GM18498 (cell line): ENCODE results near the gene GOLGA6A.

ENCODE experiments used
- ATAC-seq: cut with Tn5 transposase; IDR thresholded peaks from one replicate; pipeline ENCODE4 v1.9.1; 2021; ENCODE audit warnings: mild to moderate bottlenecking, moderate library complexity; ENCODE audit not compliant: unreplicated experiment

Gene GOLGA6A

DNA sequence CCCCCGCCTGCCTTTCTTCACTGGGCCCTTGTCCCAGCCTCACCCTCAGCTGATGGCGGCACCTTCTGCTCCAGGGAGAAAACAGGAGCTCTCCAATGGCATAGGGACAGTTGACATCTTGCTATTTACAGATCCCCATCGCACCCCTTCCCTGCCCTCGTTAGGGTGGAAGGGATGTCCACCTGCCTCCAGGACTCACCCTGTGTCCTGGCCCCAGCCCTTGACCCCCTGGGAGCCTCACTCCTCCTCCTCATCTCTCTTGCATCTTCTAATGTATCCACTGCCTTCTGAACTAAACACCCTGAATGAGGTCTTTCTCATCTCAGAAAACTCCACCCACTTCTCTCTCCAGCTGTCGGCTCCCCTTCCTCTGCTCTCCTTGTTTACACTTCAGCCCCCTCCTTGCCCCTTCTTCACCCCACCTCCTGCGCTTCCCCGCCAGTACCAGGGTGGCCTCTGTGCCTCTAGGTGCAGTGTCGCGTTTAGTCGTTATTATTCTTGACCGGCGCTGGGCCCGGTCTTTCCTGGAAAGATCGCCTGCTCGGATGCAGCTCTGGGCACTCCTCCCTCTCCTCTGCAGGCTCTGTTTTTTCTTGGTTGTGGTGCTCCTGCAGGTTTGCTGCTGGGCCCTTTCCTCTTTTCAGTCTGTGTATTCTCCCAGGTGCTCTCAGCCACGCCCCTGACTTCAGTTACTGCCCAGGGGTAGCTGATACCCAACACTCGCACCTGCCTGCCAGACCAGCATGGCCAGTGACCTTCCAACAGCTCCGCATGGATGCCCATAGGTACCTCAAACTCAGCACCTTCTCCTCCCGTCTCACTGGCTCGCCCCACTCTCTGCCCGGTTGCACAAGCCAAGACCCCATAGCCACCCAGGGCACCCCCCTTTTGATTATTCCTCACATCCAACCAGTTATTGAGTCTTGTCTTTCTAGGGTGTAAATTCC, 44.9 kb downstream of the GOLGA6A start:
- no peak for ATAC-seq

GRCh38 chr15:74036271-74037170, 45.8 kb downstream of the GOLGA6A start:
- ATAC-seq = no peak

DNA sequence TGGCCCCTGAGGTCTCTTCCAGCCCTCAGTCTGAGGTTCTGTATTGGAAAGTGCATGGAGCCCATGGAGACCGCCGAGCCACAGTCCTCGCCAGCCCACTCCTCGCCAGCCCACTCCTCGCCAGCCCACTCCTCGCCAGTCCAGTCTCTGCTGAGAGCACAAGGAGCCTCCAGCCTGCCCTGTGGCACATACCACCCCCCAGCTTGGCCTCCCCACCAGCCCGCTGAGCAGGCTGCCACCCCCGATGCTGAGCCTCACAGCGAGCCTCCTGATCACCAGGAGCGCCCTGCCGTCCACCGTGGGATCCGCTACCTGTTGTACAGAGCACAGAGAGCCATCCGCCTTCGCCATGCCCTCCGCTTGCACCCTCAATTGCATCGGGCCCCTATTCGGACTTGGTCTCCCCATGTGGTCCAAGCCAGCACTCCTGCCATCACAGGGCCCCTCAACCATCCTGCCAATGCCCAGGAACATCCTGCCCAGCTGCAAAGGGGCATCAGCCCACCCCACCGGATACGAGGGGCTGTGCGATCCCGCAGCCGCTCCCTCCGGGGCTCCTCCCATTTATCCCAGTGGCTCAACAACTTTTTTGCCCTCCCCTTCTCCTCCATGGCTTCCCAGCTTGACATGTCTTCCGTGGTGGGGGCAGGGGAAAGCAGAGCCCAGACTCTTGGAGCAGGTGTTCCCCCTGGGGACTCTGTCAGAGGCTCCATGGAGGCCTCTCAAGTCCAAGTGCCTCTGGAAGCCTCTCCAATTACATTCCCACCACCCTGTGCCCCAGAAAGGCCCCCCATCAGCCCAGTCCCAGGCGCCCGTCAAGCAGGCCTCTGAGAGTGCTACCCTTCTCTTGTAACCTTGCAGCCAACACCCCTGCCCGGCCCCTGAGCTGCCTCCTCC, 47.0 kb downstream of the GOLGA6A start:
- no peak for ATAC-seq

DNA sequence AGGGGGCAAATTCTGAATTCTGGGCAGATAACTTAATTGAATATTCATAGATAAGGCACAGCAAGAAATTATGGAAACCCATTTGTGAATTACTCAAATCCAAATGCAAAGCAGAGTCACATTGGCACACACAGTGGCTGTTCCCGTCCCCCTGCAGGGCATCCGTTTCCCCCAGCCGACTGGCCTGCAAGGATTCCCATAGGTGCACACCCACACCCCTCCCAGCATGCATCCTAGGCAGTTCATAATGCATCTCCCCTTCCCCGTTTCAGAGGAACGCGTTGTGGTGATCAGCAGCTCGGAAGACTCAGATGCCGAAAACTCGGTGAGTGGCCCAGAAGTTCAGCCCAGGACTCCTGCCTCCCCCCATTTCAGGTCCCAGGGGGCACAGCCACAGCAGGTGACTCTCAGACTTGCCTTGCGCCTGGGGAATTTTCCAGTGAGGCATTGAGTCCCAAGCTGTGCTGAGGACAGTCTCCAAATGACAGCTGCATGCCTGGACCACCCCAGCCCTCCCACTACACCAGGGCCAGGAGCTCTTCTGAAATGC, 48.1 kb downstream of the GOLGA6A start:
- no peak for ATAC-seq

- ATAC-seq = no peak
Measured at GRCh38 chr15:74032606-74033561, 49.5 kb downstream of the GOLGA6A start.

GRCh38 chr15:74032046-74032445, 50.3 kb downstream of the GOLGA6A start:
- no peak for ATAC-seq

DNA sequence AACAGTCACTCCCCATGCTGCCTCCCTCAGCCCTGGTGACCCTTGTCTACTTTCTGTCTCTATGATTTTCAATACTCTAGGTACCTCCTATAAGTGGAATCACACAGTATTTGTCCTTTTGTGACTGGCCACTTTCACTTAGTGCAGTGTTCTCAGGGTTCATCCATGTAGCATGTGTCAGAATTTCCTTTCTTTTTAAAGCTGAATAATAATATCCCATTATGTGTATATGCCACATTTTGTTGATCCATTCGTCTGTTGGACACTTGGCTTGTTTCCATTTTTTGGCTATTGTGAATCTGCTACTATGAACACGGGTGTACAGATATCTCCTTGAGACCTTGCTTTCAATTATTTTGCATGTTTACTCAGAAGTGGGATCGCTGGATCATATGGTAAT, 53.7 kb downstream of the GOLGA6A start:
- ATAC-seq = no peak

- ATAC-seq = no peak
Measured at GRCh38 chr15:74027688-74028087, 54.7 kb downstream of the GOLGA6A start.

GRCh38 chr15:74025436-74025835, 56.9 kb downstream of the GOLGA6A start:
- no peak for ATAC-seq

DNA sequence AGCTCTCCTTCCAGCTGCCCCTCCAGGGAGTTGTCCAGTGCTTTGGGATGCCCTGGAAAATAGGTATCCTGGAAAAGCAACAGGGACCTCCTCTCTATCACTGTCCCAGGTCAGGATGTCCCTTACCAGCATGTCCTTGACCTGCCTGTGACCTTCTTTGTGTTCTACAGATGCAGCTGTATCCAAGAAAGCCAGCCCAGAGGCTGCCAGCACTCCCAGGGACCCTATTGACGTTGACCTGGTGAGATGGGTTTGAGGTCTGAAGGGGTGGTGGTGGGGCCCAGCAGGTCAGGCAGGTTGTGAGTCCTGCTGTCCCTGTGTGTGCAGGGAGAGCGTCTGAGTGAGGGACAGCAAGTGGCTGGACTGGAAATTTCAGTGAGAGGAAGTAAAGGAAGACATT, 57.7 kb downstream of the GOLGA6A start:
- ATAC-seq = no peak

DNA sequence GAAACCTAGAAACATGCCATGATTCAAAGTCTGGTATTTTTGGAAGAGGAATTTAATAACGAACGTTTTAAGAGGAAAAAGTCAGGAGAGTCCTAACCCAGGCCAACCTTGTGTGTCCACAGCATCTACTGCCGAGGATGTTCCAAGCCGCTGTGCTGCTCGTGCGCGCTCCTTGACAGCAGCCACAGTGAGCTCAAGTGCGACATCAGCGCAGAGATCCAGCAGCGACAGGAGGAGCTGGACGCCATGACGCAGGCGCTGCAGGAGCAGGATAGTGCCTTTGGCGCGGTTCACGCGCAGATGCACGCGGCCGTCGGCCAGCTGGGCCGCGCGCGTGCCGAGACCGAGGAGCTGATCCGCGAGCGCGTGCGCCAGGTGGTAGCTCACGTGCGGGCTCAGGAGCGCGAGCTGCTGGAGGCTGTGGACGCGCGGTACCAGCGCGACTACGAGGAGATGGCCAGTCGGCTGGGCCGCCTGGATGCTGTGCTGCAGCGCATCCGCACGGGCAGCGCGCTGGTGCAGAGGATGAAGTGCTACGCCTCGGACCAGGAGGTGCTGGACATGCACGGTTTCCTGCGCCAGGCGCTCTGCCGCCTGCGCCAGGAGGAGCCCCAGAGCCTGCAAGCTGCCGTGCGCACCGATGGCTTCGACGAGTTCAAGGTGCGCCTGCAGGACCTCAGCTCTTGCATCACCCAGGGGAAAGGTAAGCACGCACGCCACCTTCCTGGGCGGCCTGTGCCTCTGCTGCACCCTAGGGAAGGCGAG, 59.5 kb downstream of the GOLGA6A start:
- ATAC-seq = no peak
